Kidney (tissue), 14 donors: Measurements from ENCODE around the gene LMAN1L. TPM values are rescaled to one million over a fixed set of nuclear protein-coding genes. Genes with fewer than 3 reads are reported as not detected.

ENCODE experiments used
- DNase-seq, 5 donors: peaks; one replicate each; pipeline ENCODE4 v3.0.0-alpha.2; 2013 to 2020
- FAIRE-seq: peaks from 2 replicates; lab custom pipeline; 2012; peaks lifted over from hg19 to GRCh38; lab: Jason Lieb, UNC
- H3K27ac ChIP-seq, 2 donors: one replicate each; pipeline ENCODE4 v1.7.0; 2013; ENCODE audit warnings: low read depth in 2 of 2, low read length in 2 of 2, inconsistent platforms in 1 of 2
- H3K27me3 ChIP-seq: one replicate; pipeline ENCODE4 v1.7.1; 2013; ENCODE audit warnings: low read length, inconsistent platforms; ENCODE audit not compliant: control insufficient read depth, insufficient read depth
- H3K36me3 ChIP-seq, 3 donors: one replicate each; pipeline versions ENCODE4 v1.7.0 to v1.7.1; 2013; ENCODE audit warnings: low read length in 3 of 3, control low read depth in 1 of 3, inconsistent platforms in 1 of 3; ENCODE audit not compliant: insufficient read depth in 3 of 3, control insufficient read depth in 2 of 3
- H3K4me1 ChIP-seq, 3 donors: one replicate each; pipeline versions ENCODE4 v1.7.0 to v1.7.1; 2013; ENCODE audit warnings: low read length in 3 of 3, inconsistent platforms in 1 of 3, low read depth in 1 of 3; ENCODE audit not compliant: control insufficient read depth in 2 of 3, insufficient read depth in 2 of 3
- H3K4me3 ChIP-seq, 3 donors: one replicate each; pipeline versions ENCODE4 v1.7.0 to v1.8.1; 2013; ENCODE audit warnings: low read length in 3 of 3, control low read depth in 1 of 3, inconsistent platforms in 1 of 3
- H3K9ac ChIP-seq, 3 donors: one replicate each; pipeline versions ENCODE4 v1.7.0 to v1.7.1; 2013; ENCODE audit warnings: low read length in 3 of 3, control low read depth in 1 of 3, inconsistent platforms in 1 of 3
- H3K9me3 ChIP-seq, 3 donors: one replicate each; pipeline versions ENCODE4 v1.7.0 to v1.7.1; 2013; ENCODE audit warnings: low read length in 3 of 3, control low read depth in 1 of 3, inconsistent platforms in 1 of 3; ENCODE audit not compliant: control insufficient read depth in 2 of 3, insufficient read depth in 1 of 3
- CTCF ChIP-seq: IDR thresholded peaks from 3 replicates; pipeline ENCODE4 v1.5.1; 2012; ENCODE audit warnings: mild to moderate bottlenecking, moderate library complexity, borderline replicate concordance; ENCODE audit not compliant: insufficient read depth; ENCODE audit errors: extremely low read depth
- intact Hi-C: fragments of 100-400 bp; cut with DNase I; formaldehyde crosslinking; loops from one replicate; pipeline ENCODE4 v1.11.1; 2022
- polyA plus RNA-seq: library from polyadenylated mRNA; stranded (reverse); fragments of 350-450 nt; fragmentation: Illumina TruSeq; extraction: RNeasy Lipid Tissue Mini Kit (QIAGEN cat#74804); gene quantifications from one replicate; pipeline ENCODE4 v1.2.3, GENCODE V29; 2014; ENCODE audit warnings: low read depth, low replicate concordance; ENCODE audit not compliant: insufficient read depth
- total RNA-seq: library from RNA; stranded (reverse); fragmentation: NEBNext Ultra II Directional; extraction: Animal tissue kit (Norgen Biotek cat#: 25700); gene quantifications from one replicate; pipeline ENCODE4 v1.2.1, GENCODE V29; 2021
- donor health status: control.
- donor health status: control.
- donor health status: control.
- donor health status: control.
- donor health status: control.
- donor health status: DM: yes; HTN: yes; CAD: no.
- donor health status: Normal renal cell carcinoma (clear cell type).

Gene LMAN1L
- total and polyA plus RNA-seq, 2 donors from 2014 or later: not detected

- intact Hi-C loops: no loop called here
- DNase-seq: no peak
- H3K9me3 ChIP-seq: no peaks in the 10 kb centered on the region
- no peak overlapping the region for H3K27ac ChIP-seq
- FAIRE-seq: no peak
- no peaks in the 10 kb centered on the region for H3K4me1 ChIP-seq
- no peaks in the 10 kb centered on the region for H3K36me3 ChIP-seq
- no peak overlapping the region for H3K9ac ChIP-seq
- peaks cover 4% of the 10 kb centered on the region for H3K27me3 ChIP-seq
- no peak overlapping the region for H3K4me3 ChIP-seq
- TF ChIP-seq CTCF: no peak
These were observed 15.0 kb downstream of the LMAN1L start for GRCh38 chr15:74827614-74828013.

DNA sequence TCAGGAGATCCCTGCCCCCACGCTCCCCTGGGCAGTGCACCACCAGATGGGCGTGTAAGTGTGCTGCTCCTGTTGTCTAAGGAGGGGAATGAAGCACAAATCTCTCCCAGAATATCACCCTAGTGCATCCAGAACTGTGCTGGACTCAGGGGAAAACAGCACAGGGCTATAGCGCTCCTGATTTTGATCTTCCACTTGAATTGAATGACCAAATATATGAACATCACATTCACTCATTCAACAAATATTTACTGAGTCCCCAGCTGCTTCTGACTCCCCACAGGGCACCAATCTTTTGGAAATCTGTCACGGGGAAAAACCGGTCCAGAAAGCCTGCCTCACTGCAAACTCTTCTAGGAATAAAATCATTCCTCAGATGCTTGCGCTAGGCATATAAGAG lies 16.2 kb downstream of the LMAN1L start:
- DNase-seq (no peak), FAIRE-seq (no peak)
- intact Hi-C loops: no loop called here
- Histone ChIP-seq H3K36me3 (no peaks in the 10 kb centered on the region), H3K27ac (no peak overlapping the region), H3K27me3 (peaks cover 4% of the 10 kb centered on the region), H3K9ac (no peak overlapping the region), H3K4me1 (no peaks in the 10 kb centered on the region), H3K4me3 (no peak overlapping the region), H3K9me3 (no peaks in the 10 kb centered on the region)
- TF ChIP-seq CTCF: no peak

- no peak for TF ChIP-seq CTCF
- DNase-seq (no peak), FAIRE-seq (no peak)
- Histone ChIP-seq H3K27ac (no peak overlapping the region), H3K9ac (no peak overlapping the region), H3K9me3 (no peaks in the 10 kb centered on the region), H3K36me3 (no peaks in the 10 kb centered on the region), H3K4me1 (no peaks in the 10 kb centered on the region), H3K27me3 (peaks cover 4% of the 10 kb centered on the region), H3K4me3 (no peak overlapping the region)
- intact Hi-C loops: no loop called here
These were observed 16.9 kb downstream of the LMAN1L start for GRCh38 chr15:74829486-74829885.

DNA sequence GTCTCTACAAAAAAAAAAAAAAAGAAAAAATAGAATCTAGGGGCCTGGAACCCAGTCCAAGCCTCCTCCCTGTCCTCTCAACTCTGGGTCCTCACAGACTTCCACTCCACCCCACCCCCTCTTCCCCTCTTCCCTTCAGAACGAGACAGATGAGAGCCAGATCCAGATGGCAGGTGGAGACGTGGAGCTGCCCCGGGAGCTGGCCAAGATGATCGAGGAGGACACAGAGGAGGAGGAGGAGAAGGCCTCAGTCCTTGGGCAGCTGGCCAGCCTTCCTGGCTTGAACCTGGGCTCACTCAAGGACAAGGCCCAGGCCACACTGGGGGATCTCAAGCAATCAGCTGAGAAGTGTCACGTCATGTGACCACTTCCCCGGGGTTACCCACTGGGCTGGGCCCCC lies 17.4 kb downstream of the LMAN1L start:
- Histone ChIP-seq H3K27me3 (peaks cover 4% of the 10 kb centered on the region), H3K4me1 (no peaks in the 10 kb centered on the region), H3K27ac (no peak overlapping the region), H3K36me3 (no peaks in the 10 kb centered on the region), H3K4me3 (no peak overlapping the region), H3K9ac (no peak overlapping the region), H3K9me3 (no peaks in the 10 kb centered on the region)
- TF ChIP-seq CTCF: no peak
- no peak for DNase-seq
- intact Hi-C loops: no loop called here
- no peak for FAIRE-seq
